Mammary epithelial cell (primary cell): Measurements from ENCODE around the gene POU6F2.

Source experiments
- CTCF ChIP-seq, 2 donors: IDR thresholded peaks in 1 of 2; conservative IDR thresholded peaks in 1 of 2; 2 replicates each; pipeline ENCODE4 v1.5.1; 2011 to 2012; ENCODE audit warnings: inconsistent platforms in 2 of 2, low read length in 2 of 2, mild to moderate bottlenecking in 2 of 2, control low read depth in 1 of 2, low read depth in 1 of 2; ENCODE audit not compliant: insufficient read depth in 1 of 2; ENCODE audit errors: extremely low read depth in 1 of 2
- EZH2 ChIP-seq: IDR thresholded peaks from 2 replicates; pipeline ENCODE4 v1.6.1; 2012; ENCODE audit warnings: low read length, inconsistent platforms, borderline replicate concordance

GRCh38 chr7:39293056-39293823, 315.5 kb downstream of the POU6F2 start:
- TF ChIP-seq CTCF (conservative IDR thresholded peaks at IDR 0.05 in 1 of 2, IDR thresholded peaks at IDR 0.05 in 1 of 2; ENCODE audit: extremely low read depth in 1 of 2, insufficient read depth in 1 of 2, low read depth in 1 of 2, low read length in 2 of 2) (no peak), EZH2 (no peak)
